HepG2 (cell line): Measurements from ENCODE around the gene NXPE3. TPM values are rescaled to one million over a fixed set of nuclear protein-coding genes. Genes with fewer than 3 reads are reported as not detected.

ENCODE experiments used
- ATAC-seq: fragments of 200-7000 bp; cut with Tn5 transposase; 3 replicates; pipeline ENCODE4 v1.9.1; 2020; ENCODE audit warnings: mild to moderate bottlenecking, moderate library complexity
- BruUV-seq: library from RNA; stranded (reverse); fragments of 400-500 nt; replicated peaks from 2 replicates; lab custom pipeline; 2021; lab: Mats Ljungman, UMichigan
- CTCF ChIA-PET: fragments of 300-600 bp; formaldehyde crosslinking; extraction: SDS; loops from one replicate; lab custom pipeline; 2021; ENCODE audit warnings: low total read pairs, inconsistent platforms, low intra/inter-chr PET ratio; lab: Yijun Ruan, JAX
- POLR2A ChIA-PET: fragments of 350-600 bp; sonication (Branson Sonifier 250); formaldehyde crosslinking; loops from one replicate; lab custom pipeline; 2020; ENCODE audit warnings: antibody characterized with exemption, inconsistent platforms; lab: Yijun Ruan, JAX
- DNase-seq: peaks from one replicate; pipeline ENCODE4 v3.0.0-alpha.2; 2015; ENCODE audit warnings: low spot score
- FAIRE-seq: peaks from 3 replicates; lab custom pipeline; 2011; peaks lifted over from hg19 to GRCh38; lab: Jason Lieb, UNC
- H2AFZ ChIP-seq: one replicate; pipeline ENCODE4 v1.6.1; 2011; ENCODE audit warnings: low read length, inconsistent platforms
- H3K27ac ChIP-seq: fragments of 300-600 bp; 3 replicates; pipeline ENCODE4 v1.8.0; 2011; ENCODE audit warnings: mixed run types, mild to moderate bottlenecking, mixed read lengths, low read length, inconsistent platforms; ENCODE audit not compliant: insufficient read depth; ENCODE audit errors: extremely low read length
- H3K27me3 ChIP-seq, 2 experiments: fragments of 200-600 bp in 1 of 2; 2 replicates in 1 of 2; 3 replicates in 1 of 2; pipeline versions ENCODE4 v1.6.0 to v1.8.0; 2011; ENCODE audit warnings: low read length in 2 of 2, mild to moderate bottlenecking in 2 of 2, moderate library complexity in 2 of 2, inconsistent platforms in 1 of 2; ENCODE audit not compliant: insufficient read depth in 2 of 2, control insufficient read depth in 1 of 2
- H3K36me3 ChIP-seq, 2 experiments: fragments of 200-600 bp in 1 of 2; replicated peaks in 1 of 2; 2 replicates in 1 of 2; 3 replicates in 1 of 2; pipeline versions ENCODE4 v1.5.1 to v1.8.0; 2011; ENCODE audit warnings: low read length in 2 of 2, inconsistent platforms in 1 of 2; ENCODE audit not compliant: insufficient read depth in 2 of 2, control insufficient read depth in 1 of 2
- H3K4me1 ChIP-seq: 2 replicates; pipeline ENCODE4 v1.5.1; 2012; ENCODE audit warnings: low read length, inconsistent platforms; ENCODE audit not compliant: insufficient read depth
- H3K4me2 ChIP-seq: 2 replicates; pipeline ENCODE4 v1.6.0; 2011; ENCODE audit warnings: low read depth, low read length, inconsistent platforms
- H3K4me3 ChIP-seq, 3 experiments: fragments of 200-600 bp in 1 of 3; sonication (generic), shearing (Covaris generic) in 1 of 3; replicated peaks in 1 of 3; 2 replicates each; pipeline ENCODE4 v1.5.1; 2011 to 2016; ENCODE audit warnings: low read length in 3 of 3, inconsistent platforms in 2 of 3, low read depth in 2 of 3, mild to moderate bottlenecking in 2 of 3, control low read depth in 1 of 3, mixed read lengths in 1 of 3; ENCODE audit not compliant: insufficient read depth in 1 of 3
- H3K79me2 ChIP-seq: one replicate; pipeline ENCODE4 v1.6.1; 2011; ENCODE audit warnings: low read length, inconsistent platforms; ENCODE audit not compliant: insufficient read depth
- H3K9ac ChIP-seq: 2 replicates; pipeline ENCODE4 v1.6.0; 2011; ENCODE audit warnings: mild to moderate bottlenecking, low read depth, low read length, inconsistent platforms; ENCODE audit not compliant: insufficient read depth
- H3K9me3 ChIP-seq: 2 replicates; pipeline ENCODE4 v1.5.1; 2012; ENCODE audit warnings: mild to moderate bottlenecking, low read length
- H4K20me1 ChIP-seq: 2 replicates; pipeline ENCODE4 v1.6.0; 2011; ENCODE audit warnings: inconsistent platforms, mild to moderate bottlenecking, low read length, moderate library complexity; ENCODE audit not compliant: insufficient read depth
- CEBPB ChIP-seq: IDR thresholded peaks from 2 replicates; pipeline ENCODE4 v1.6.1; 2011; ENCODE audit warnings: low read depth, low read length, improper control_type of control experiment, borderline replicate concordance
- GFI1 ChIP-seq: sonication (generic); formaldehyde crosslinking; IDR thresholded peaks from 2 replicates; pipeline ENCODE4 v1.5.0; 2020; ENCODE audit warnings: missing genetic modification reagents, mild to moderate bottlenecking, borderline replicate concordance
- MEIS2 ChIP-seq: sonication (generic); formaldehyde crosslinking; IDR thresholded peaks from 2 replicates; pipeline ENCODE4 v1.9.0; 2021; ENCODE audit warnings: mild to moderate bottlenecking, missing genetic modification reagents
- MLX ChIP-seq: IDR thresholded peaks from 2 replicates; pipeline ENCODE4 v1.6.1; 2016
- PITX1 ChIP-seq: sonication (generic); formaldehyde crosslinking; IDR thresholded peaks from 2 replicates; pipeline ENCODE4 v1.5.1; 2020; ENCODE audit warnings: mild to moderate bottlenecking, missing genetic modification reagents
- RARG ChIP-seq: sonication (generic); formaldehyde crosslinking; IDR thresholded peaks from 2 replicates; pipeline ENCODE4 v1.4.0; 2020; ENCODE audit warnings: low read depth, mild to moderate bottlenecking, missing genetic modification reagents
- RELA ChIP-seq: sonication (generic); formaldehyde crosslinking; IDR thresholded peaks from 2 replicates; pipeline ENCODE4 v1.4.0; 2020; ENCODE audit warnings: missing genetic modification reagents
- WGBS: methylation state at CpG from one replicate; pipeline ENCODE4 v1.1.6; 2017; ENCODE audit warnings: low lambda C conversion rate; 5-methylcytosine and 5-hydroxymethylcytosine counted together
- in situ Hi-C: cut with HindIII; loops from 2 replicates; pipeline ENCODE4 v1.10.0; 2017; ENCODE audit warnings: low pct_unique_long_range_greater_than_20kb; ENCODE audit not compliant: extremely low pct_ligation_motif_present
- intact Hi-C: fragments of 100-400 bp; cut with micrococcal nuclease; formaldehyde crosslinking; loops from one replicate; pipeline ENCODE4 v1.10.0; 2022; ENCODE audit not compliant: unreplicated experiment
- polyA plus RNA-seq, 8 experiments: library from polyadenylated mRNA; depleted of rRNA in 3 of 8; stranded (reverse) in 7 of 8; unstranded in 1 of 8; fragments of >200 nt; fragmentation: Illumina TruSeq in 4 of 8; extraction: Trizol in 4 of 8; gene quantifications; 2 replicates each; pipeline versions ENCODE4 v1.2.1 to v1.2.3, GENCODE V29; 2011 to 2016; ENCODE audit warnings: low read depth in 4 of 8, missing spikeins in 1 of 8, mixed read lengths in 1 of 8; ENCODE audit not compliant: insufficient read depth in 1 of 8
- total RNA-seq, 5 experiments: library from RNA; depleted of rRNA; stranded (reverse); fragments of >200 nt; fragmentation: Illumina TruSeq; extraction: Trizol; gene quantifications; 2 replicates each; pipeline ENCODE4 v1.2.3, GENCODE V29; 2016; ENCODE audit warnings: low read depth in 1 of 5
- TF ChIP-seq, protein P1 (sequence below): sonication (generic); formaldehyde crosslinking; IDR thresholded peaks from 2 replicates; pipeline ENCODE4 v1.4.0; 2020; ENCODE audit warnings: missing genetic modification reagents

NXPE3 gene
- total and polyA plus RNA-seq, 2 of the 13 experiments (the other 11 are each of a cell fraction or from before 2014, with no cell fraction given) = 3.5 to 4.7 TPM

DNA sequence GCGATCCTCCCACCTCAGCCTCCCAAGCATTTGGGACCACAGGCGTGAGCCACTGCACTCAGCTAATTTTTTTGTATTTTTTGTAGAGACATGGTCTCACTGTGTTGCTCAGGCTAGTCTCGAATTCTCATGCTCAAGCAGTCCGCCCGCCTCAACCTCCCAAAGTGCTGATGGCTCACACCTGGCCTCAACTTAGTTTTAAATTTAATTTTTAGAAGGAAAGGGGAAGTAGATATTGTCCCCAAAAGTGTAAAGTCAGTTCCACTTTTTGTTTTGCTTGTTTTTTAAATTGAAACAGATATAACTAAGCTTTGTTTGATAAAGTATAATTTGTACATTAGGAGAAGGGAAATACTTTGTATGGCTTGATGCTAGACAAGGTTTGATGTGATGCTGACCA is 39.0 kb downstream of the NXPE3 start (continued):
- TF ChIP-seq PITX1 (no peak), RELA (CRISPR knock-in tag) (no peak)

GRCh38 chr3:101819649-101820206 is 40.7 kb downstream of the NXPE3 start:
- H3K4me1 ChIP-seq = peaks cover 8% of the 10 kb centered on the region
- intact Hi-C loops = no loop called here
- H4K20me1 ChIP-seq = no peaks in the 10 kb centered on the region
- H3K79me2 ChIP-seq = no peaks in the 10 kb centered on the region
- no peaks in the 10 kb centered on the region; a peak in 1 of 5 replicates for H3K36me3 ChIP-seq
- FAIRE-seq = no peak
- 97% methylated on average over 2 of the region's 2 CpGs for WGBS
- in situ Hi-C loops = no loop called here
- CTCF ChIA-PET = no interaction called here
- DNase-seq = no peak
- POLR2A ChIA-PET = no interaction called here
- H2AFZ ChIP-seq = no peak overlapping the region
- no peak overlapping the region for H3K27ac ChIP-seq
- H3K9me3 ChIP-seq = no peaks in the 10 kb centered on the region
- no peak overlapping the region for H3K9ac ChIP-seq
- H3K4me2 ChIP-seq = no peak overlapping the region
- H3K27me3 ChIP-seq = no peaks in the 10 kb centered on the region
- TF ChIP-seq, protein P1, sequence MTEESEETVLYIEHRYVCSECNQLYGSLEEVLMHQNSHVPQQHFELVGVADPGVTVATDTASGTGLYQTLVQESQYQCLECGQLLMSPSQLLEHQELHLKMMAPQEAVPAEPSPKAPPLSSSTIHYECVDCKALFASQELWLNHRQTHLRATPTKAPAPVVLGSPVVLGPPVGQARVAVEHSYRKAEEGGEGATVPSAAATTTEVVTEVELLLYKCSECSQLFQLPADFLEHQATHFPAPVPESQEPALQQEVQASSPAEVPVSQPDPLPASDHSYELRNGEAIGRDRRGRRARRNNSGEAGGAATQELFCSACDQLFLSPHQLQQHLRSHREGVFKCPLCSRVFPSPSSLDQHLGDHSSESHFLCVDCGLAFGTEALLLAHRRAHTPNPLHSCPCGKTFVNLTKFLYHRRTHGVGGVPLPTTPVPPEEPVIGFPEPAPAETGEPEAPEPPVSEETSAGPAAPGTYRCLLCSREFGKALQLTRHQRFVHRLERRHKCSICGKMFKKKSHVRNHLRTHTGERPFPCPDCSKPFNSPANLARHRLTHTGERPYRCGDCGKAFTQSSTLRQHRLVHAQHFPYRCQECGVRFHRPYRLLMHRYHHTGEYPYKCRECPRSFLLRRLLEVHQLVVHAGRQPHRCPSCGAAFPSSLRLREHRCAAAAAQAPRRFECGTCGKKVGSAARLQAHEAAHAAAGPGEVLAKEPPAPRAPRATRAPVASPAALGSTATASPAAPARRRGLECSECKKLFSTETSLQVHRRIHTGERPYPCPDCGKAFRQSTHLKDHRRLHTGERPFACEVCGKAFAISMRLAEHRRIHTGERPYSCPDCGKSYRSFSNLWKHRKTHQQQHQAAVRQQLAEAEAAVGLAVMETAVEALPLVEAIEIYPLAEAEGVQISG (CRISPR knock-in tag) = no peak
- no peak for TF ChIP-seq GFI1 (CRISPR knock-in tag)
- 0 out of 2 replicates have a peak, but pooled peaks have one; percentile 47 for TF ChIP-seq CEBPB
- TF ChIP-seq RARG = no peak
- no peak for TF ChIP-seq MEIS2 (CRISPR knock-in tag)
- no peak for TF ChIP-seq MLX (CRISPR knock-in tag)
- no TSS peak for BruUV-seq
- H3K4me3 ChIP-seq = no peak overlapping the region
- no peak for ATAC-seq
